Glomerular visceral epithelial cell (primary cell): Measurements from ENCODE around the gene LYST.
A peak's percentile ranks its signal among the peaks of the same experiment; 100 is the strongest.
"Not testable (repeated sequence)": the region's sequence is repeated elsewhere in the genome, so short reads cannot be mapped to it uniquely, and the experiment has no call there.

Experiments used
- DNase-seq: peaks from one replicate; pipeline ENCODE4 v3.0.0-alpha.2; 2016; ENCODE audit errors: extremely low spot score

The LYST gene

DNA sequence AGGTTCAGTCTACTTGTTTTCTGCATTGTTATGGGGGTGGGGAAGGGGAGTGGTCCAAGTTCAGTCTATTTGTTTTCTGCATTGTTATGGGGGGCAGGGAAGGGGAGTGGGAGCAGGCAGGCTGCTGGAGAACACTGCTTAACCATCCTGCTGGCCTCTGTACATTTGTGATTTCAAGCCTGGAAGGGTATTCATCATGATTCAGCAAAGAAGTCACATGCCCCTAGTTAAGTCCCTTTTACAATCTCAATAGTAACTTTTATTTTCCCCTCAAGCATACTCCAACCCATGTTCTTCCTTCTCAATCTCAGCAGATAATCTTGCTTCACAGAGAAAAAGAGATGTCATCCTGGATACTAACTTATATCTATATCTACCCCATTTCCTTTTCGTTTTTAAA lies 7.9 kb downstream of the LYST start:
- no peak for DNase-seq

DNA sequence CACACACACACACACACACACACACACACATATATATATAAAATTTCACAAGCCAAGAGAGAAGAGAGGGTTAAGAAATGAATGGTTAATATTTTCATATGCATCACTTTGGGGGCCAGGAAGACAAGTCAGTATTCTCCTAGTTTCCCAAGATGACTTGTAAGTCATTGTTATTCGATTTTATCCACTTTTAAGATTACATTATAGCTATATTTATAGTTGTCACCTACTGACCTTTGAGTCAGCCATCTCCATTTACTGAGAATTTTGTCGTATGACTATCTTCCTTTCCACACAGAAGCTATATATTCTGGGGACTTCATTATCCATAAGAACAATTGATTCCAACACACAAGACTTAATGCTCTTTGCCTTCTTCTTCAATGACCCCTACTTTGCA lies 8.9 kb downstream of the LYST start:
- DNase-seq: no peak

DNA sequence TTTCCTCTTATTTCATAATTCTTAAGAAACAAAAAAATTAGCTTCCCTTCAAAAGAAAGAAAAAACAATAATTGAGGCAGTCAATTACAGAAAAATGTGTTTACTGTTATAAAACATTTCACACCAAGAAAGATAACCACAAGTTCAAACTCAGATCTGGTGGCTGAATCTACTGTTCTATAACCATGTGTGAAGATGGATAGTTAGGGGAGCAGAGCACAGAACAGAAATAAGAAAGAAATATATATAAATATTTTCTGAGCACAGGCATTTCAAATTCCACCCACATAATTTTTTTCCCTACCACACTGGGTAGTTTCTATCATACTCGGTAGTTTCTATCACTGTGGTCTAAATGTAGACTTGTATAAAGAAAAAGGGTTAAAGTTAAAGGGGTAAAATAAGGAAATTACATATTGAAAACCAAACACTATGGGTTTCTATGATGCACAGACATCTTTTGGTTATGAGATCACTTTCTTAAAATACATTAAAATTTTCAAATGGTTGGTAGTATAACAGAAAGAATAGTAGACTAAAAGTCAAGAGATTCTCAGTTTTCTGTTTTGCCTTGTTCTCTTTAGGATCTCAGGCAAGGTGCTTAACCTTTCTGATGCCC lies 10.8 kb downstream of the LYST start:
- DNase-seq: no peak

DNA sequence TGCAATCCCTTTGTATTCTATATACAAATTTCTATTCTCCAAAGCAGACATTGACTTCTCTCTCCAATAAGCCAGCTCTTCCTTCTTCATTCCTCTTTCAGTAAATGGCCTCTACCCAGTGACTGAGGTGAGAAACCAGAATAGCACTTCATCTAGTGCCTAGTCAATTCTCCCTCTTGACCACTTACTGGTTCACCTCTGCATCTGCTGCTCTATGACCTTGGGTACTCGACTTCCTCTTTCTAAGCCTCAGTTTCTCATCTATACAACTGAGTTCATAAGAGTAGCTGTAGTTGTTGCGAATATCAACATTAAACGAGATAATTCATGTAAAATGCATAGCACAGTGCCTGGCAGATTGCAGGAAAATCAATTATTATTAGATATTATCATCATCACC lies 12.4 kb downstream of the LYST start:
- no peak for DNase-seq

DNA sequence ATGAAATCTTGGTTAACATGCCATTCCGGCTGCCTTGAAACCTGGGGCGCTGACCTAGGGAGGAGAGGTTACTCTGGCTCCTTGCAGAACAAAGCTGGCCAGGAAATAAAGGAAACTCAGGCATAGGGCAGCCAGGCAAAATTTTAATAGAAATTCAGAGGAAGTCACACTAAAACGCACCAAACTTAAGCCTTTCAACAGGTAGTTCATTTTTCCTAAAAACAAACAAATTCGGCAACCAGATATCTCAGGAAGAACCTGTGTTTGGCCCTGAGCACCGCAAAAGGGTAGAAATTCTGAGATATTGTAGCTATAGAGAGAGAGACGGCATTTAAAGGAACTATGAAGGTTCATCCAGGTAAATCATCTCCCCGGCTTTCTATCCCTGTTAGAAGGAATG lies 13.1 kb downstream of the LYST start:
- DNase-seq: no peak

DNA sequence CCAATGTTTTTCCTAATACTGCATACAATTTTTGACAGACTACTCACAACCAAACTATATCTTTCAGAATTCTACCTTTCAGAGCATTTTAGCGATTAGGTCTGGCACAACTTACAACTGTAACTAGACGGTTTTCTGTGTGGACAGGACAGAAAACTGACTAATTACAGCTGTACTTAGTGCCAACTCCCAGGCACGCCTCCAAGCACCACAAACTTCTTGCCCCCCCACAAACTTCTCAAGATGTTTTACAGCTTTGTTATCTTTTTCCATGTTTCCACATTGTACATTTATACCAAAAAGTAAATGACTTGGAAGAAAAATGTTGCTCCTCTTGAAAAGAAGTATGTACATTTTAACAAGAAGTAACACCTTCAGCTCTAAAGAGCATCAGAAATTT lies 13.8 kb downstream of the LYST start:
- no peak for DNase-seq

DNA sequence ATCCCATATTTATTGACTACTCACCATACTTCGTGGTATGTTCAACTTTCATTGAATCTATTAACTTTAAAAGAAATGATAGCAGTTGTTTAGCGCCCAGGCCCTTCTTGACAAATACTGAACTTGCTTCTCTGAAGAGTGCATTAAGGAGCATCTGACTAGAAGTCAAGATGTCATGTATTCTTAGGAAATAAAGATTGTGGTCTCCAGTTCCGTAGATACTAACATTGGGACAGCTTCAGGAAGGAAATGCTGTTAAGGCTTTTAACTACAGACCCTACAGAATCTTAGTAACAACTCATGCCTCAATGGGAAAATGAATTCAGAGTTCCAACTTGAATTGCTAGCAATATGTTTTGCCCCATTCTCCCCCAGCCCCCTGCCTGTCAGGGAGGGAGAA lies 14.8 kb downstream of the LYST start:
- no peak for DNase-seq

DNA sequence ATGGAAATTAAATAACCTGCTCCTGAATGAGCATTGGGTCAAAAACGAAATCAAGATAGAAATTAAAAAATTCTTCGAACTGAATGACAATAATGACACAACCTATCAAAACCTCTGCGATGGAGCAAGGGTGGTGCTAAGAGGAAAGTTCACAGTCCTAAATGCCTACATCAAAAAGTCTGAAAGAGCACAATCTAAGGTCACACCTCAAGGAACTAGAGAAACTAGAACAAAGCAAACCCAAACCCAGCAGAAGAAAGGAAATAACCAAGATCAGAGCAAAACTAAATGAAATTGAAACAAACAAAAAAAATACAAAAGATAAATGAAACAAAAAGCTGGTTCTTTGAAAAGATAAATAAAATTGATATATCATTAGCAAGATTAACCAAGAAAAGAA lies 18.5 kb downstream of the LYST start:
- not testable (repeated sequence) for DNase-seq

DNA sequence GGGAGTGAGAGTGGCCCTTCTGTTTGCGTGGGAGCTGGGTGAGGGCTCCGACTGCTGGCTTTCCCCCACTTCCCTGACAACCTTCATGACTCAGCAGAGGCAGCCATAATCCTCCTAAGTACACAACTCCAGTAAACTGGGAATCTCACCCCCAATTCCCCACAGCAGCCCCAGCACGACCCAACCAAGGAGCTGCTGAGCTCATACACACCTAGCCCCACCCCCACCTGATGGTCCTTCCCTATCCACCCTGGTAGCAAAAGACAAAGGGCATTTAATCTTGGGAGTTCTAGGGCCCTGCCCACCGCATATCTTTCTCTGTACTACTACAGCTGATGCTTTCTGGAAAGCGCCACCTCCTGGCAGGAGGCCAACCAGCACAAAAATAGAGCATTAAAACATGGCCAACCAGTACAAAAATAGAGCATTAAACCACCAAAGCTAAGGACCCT lies 21.0 kb downstream of the LYST start:
- DNase-seq: not testable (repeated sequence)

DNA sequence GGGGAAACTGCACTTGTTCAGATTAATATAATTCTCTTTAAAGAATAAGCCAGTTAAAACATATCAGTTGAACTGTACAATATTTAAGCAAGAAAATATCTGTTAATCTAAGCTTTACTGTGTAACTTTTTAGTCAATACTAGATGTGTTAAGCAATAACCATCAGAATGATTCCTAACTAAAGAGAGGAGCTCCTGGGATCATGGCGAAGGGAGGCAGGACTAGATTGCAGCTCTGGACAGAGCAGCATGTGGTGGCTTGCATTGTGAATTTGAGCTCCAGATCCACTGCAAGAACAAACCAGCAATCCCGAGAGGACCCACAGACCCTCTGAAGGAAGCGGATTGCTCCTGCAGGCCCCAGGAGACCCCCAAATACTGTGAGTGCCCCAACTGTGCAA lies 21.9 kb downstream of the LYST start:
- DNase-seq: no peak

DNA sequence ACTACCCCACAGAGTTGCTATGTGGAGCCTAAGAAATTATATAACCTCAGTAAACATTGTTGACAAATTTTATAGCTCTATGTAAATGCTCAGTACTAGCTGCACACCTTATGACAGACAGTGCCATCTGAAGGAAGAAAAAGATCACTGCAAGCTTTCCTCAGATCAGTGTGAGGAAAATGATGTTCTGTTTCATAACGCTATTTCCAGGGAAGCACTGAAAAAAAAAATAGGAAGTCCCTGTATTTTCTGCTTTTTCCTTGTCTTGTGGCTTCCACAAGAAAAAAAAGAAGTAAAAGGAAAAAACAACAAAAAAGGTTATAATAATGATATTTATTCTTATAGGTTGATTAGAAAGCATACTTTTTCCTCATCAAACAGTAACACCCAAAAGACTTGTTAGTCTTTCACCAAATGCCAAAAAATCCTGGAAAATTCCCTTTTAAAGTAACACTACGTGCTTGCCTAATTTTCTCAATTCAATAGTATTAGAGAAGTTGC lies 23.2 kb downstream of the LYST start:
- peak; percentile 44 for DNase-seq

DNA sequence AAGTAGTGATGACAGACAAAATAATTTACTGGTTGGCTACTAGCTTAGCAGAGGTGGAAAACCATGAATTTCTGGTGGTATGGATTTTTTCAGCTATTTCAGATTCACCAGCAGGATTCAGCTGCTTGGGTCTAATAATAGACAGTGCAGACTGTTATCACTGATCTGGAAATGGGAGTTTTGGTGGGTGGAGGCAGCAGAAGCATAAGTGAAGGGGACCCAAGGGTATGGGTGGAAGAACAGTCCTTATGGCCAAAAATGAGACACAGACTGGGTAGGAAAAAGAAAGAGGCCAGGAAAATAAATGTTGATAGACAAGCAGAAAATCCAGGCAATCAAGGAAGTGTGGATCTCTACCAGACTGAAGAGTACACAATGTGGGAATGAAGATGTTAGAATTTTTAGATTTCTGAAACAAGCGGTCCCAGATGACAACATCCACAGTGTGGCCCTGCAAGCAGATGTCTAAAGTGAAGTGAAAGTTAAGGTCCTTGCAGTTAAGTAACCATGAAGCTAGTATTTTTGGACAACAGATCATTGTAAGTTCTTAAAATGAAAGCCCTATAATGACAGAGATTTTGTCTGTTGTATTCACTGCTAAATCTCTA lies 24.7 kb downstream of the LYST start:
- DNase-seq: no peak

DNA sequence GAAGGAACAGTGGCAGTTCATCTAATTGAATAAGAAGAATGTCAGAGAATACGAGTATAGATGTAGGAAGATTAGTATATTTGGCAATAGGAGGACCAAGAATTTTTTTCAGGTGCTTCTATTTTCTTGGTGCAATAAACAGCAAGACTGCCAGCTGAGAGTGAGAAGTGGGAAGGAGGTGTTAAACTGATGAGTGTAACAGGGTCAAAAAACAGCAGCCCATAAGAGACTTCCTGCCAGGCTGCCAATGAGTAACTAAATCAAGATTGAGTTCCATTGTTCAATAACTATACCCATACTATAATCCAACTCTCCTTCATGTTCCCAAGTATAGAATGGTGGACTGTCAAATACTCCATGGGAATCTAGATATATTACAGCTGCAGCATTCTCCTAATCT lies 28.7 kb downstream of the LYST start:
- DNase-seq: no peak

DNA sequence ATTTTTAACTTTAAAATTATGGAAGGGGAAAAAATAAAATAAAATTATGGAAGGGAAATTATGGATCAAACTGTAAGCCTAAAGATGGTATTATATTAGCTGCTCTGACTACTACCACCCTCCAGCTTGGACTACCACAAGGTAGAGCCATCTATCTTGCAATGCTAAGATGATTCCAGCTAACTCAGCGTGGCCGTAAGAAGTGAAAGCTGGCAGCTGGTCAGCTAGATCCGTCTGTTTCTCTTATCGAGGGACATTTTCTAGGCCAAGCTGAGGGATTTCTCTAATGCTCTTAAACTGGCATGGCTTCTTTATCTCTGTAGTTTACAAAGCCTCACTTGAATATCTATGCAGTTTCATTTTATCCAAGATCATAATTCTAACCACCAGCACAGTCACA lies 31.5 kb downstream of the LYST start:
- DNase-seq: no peak

DNA sequence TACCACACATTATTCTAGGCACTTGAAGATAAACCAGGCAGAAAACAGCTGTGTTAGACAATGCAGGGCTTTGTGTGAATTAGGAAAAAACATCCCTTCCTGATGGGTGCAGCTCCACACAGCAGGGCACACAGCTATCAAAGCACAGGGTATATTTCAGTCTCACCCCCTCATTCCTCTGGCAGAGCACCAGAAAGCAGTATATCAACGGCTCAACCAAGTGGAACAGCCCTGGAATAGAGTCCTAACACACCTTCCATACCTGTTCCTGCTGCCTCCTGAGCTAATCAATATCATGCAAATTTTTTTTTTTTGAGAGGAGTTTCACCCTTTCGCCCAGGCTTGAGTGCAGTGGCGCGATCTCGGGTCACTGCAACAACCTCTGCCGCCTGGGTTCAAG lies 32.1 kb downstream of the LYST start:
- no peak for DNase-seq

DNA sequence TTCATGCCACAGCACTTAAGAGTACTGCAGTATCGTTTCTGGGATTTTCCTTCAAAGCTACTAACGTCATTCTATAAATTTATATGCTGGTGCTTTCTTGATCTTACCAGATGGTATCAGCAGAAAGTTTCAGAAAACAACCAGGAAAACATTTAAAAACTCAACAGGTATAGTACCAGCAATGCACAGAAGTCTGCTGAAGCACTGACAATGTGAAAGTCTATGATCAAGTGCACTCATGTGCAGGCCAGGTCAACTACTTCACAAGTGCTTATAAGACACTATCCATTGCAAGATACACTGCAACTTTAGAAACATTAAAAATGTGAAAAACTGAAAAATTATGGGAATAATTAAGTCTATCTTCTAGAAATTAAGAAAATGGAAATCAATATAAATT lies 34.7 kb downstream of the LYST start:
- no peak for DNase-seq

DNA sequence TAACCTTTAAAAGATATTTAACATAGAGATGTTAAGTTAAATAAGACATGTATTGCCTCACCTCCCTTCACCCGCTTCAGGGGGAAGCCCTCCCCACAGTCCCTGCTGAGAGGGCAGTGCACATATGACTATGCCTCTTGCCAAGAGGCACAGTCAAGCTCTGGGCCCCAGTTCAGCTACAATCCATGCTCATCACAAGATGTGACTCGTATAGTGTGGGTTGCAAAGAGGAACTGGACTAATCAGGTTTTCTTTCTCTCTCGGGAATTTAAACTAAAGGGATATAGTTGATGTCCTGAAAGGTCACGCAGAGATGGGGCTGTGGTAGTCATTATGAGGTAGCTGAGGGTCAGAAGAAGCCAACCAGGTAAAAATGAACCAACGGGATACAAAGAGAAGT lies 35.6 kb downstream of the LYST start:
- DNase-seq: peak; percentile 32

DNA sequence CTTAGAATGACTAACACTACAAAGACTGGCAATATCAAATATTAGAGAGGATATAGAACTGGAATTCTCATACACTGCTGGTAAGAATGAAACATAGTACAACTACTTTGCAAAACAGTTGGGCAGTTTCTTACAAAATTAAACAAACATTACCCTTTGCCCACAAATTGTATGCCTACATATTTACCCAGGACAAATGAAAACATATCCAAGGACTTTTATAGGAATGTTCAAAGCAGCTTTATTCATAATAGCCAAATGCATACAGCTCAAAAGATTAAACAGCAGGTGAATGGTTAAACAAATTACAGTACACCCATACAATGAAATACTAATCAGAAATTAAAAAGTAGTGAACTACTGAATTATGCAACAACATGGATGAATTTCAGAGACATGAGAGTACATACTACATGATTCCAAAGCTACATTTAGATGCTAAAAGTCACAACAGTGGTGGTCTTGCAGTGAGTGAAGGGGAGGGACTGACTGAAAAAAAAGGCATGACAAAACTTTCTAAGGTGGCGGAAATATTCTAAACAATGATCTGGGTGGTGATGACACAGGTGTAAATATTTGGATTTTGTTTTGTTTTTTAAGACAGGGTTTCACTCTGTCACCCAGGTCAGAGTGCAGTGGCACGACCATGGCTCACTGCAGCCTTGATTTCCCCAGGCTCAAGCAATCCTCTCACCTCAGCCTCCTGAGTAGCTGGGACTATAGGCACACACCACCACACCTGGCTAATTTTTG lies 40.4 kb downstream of the LYST start:
- DNase-seq: no peak

DNA sequence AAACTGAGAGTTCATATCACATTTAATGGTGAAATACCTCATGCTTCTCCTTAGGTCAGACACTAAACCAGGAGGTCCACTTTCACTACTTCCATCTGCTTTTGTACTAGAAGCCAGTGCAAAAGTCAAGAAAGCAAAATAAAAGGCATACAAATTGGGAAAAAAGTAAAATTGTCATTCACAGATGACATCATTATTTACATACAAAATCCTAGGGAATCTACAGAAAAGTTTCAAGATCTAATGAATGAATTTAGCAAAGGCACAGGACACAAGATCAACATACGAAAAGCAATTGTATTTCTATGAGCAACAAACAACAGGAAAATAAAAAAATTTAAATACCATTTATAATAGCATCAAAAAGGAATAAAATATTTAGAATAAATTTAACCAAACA lies 41.5 kb downstream of the LYST start:
- no peak for DNase-seq

DNA sequence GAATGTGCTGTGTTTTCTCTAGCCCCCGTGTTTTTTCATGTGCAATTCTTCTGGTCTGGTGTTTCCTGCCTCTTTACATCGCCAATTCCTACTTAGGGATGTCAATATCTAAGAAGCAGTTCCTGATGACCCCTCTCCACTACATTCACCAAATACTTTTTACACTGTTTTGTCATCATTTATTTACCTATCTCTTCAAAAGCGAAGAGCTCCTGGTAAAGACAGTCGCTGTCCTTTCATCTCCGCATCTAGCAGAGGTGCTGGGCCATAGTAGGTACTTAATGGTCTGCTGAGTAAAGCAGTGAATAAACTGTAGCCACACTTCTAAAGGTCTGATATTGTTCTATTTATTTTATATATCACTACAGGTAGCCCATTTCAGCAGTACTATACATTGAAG lies 43.0 kb downstream of the LYST start:
- DNase-seq: no peak

DNA sequence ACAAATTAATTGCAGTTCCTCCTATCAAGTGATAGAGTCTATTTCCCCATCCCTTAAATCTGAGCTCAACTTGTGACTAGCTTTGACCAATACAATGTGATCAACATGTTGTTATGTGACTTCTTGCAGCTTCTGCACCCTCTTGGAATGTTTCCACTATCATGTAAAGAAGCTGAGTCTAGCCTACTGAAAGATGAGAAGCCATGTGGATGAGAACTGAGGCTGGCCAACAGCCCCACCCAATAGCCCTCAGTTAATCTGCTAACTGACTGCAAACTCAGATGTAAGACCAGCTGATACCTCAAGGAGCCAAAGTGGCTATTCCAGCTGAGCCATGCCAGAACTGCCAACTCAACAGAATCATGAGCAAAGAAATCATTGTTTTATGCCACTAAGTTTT lies 44.0 kb downstream of the LYST start:
- DNase-seq: no peak

DNA sequence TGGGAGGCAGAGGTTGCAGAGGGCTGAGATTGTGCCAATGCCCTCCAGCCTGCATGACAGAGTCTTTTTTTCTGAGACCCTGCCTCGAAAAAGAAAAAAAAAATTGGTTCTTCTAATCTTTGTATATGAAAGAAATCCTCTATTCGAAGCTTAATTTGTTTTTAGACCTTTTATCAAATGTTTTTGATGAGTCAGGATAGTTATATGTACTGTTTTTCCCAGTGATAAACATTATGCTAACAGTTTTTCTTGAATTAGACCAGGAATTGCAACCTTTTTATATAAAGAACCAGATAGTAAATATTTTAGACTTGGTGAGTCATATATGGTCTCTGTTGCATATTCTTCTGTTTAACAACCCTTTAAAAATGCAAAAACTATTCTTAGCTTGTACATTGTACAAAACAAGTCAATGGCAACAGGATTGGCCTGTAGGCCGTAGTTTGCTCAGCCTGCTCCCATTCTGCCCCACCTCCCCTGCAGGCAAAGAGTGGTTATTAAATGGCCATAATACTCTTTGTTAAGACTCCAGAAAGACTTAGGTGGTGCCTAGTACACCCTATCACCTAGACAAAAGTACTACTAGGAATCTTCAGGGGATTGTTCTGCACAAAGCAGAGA lies 45.2 kb downstream of the LYST start:
- no peak for DNase-seq

DNA sequence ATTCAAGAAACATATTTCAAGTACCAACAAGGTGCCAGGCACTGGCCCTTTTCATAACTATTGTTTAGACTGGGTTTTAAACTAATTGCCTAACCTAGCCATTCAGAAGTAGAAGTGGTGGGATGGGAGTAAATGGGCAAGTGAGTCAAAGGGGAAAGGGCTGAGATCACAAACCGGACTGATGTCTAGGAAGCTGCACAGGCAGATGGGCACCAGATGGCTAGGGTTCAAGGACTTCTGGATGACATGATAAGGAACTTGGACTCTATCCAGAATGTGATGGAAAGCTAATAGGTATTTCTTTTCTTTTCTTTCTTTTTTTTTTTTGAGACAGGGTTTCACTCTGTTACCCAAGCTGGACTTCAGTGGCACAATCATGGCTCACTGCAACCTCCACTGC lies 46.6 kb downstream of the LYST start:
- no peak for DNase-seq
